GM18907 (cell line): Measurements from ENCODE around the gene PLEKHG1.

Source experiments
- ATAC-seq: cut with Tn5 transposase; IDR thresholded peaks from one replicate; pipeline ENCODE4 v1.9.1; 2021; ENCODE audit warnings: mild to moderate bottlenecking, moderate library complexity; ENCODE audit not compliant: unreplicated experiment

The PLEKHG1 gene

GRCh38 chr6:150588888-150589499 lies 10.7 kb upstream of the PLEKHG1 start:
- no peak for ATAC-seq

GRCh38 chr6:150589852-150590251 lies 9.8 kb upstream of the PLEKHG1 start:
- ATAC-seq, result no peak

- ATAC-seq, result no peak
These were observed 9.2 kb upstream of the PLEKHG1 start for GRCh38 chr6:150590446-150590845.

DNA sequence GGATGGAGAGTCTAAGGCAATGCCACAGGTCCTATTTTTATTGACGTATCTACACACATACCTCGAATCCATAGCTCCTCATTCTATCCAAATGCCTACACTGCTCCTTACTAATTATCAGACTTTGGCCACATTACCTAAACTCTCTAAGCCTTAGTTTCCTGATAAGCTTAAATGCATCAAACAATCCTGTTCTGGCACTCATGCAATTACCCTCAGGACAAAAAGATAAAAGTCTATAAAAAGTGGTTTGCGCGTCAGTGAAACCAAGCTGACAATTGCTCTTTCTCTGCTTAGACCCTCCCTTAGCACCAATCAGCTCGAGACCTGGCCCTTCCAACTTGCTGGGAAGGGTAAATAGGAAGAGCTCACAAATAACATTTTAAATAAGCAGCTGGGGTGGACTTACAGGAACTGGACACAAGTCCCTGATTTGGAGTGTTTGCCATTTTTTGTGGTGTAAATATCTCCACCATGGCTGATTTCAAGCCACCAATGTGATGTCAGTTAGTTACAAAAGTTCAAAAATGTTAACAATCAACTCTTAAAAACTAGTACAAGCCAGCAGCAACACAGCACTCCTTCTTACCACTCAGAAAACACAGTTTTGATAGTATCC lies 7.2 kb upstream of the PLEKHG1 start:
- ATAC-seq, result no peak

DNA sequence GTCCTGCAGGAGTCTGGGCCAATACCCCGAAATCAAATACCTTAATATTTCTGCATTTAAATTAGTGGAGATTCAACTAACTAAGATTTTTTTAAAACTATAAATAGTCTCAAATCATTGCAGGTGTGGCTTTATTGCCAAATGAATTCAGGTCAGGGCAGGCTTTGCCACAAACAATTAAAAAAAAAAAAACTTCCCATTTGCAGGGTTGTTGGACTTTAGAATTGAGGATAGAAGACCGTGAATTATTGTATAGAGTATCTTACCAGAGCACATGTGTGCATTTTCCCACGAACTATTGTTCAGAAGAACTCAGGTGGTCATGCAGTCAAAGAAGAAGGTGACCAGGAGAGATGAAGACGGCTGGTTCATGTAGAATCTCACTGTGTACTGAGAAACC lies 6.6 kb upstream of the PLEKHG1 start:
- ATAC-seq, result no peak

GRCh38 chr6:150596439-150596838 lies 3.2 kb upstream of the PLEKHG1 start:
- no peak for ATAC-seq

DNA sequence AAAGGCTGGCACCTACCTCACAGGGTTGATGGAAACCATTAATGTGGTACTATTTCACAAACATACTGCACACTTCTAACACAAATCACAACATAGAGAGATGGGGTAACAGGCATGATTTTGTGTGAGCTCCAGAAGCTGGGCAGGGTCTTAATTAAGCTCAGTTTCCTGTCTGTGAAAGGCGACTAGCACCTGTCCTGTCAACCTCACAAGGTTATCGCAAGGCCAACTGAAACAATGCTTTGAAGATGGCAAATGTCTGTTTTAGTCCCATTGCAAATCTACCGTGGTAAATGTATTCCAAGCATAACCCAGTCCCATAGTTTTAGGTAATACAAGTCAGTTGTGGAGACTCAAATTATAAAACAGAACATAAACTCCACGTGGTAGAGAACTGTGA lies 1.3 kb upstream of the PLEKHG1 start:
- ATAC-seq, result no peak

- no peak for ATAC-seq
These were observed 857 bp upstream of the PLEKHG1 start for GRCh38 chr6:150598858-150599198.

DNA sequence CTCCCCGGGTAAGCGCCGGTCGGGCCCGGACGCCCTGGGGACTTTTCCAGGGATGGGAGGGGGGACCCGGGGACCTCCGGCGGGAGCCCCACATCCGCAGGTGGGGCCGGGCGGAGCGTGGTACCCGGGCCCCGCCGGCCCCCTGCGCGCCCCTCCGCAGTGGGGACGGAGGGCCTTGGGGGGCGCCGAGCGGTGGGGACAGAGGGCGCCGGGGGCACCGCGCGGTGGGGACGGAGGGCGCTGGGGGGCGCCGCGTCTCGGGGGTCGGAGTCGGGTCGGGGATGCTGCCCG lies 270 bp downstream of the PLEKHG1 start:
- ATAC-seq, result no peak

GRCh38 chr6:150600301-150601017 lies 774 bp downstream of the PLEKHG1 start:
- ATAC-seq, result peak; percentile 75

DNA sequence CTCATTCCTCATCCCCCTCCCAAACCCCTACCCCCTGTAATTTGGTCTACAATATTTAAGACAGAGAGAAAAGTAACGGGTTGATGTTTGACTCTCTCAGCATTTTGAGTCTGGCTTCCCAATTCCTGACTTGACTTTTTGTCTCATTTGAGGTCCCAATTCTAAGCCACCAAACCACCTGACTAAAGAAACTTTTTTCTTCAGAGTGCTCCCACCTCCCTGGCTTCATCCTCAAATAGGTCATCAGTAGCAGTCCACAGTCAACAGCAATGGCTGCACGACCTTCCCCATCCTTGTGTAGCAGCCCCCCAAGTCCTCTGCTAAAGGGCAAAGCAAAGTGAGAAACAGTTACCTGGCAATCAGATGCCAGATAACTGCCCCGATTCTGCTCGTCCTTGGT lies 1.8 kb downstream of the PLEKHG1 start:
- ATAC-seq, result no peak

DNA sequence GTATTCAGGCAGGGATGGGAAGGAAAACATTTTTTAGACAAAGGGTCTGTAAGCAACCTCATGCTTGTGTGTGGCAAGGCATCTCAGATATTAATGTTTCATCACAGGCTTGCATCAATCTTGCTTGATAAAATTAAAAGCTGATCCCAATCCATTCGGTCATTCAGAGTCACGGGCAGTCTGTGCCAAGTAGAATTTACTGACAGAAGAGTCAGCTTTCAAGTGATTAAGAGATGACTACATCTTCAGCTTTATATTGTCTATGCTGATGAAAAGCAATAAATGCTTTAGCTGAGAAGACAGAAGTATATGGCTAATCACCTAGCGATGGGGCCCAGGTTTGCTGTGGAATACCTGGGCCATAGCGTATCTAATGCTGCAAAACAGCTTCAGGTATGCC lies 3.5 kb downstream of the PLEKHG1 start:
- no peak for ATAC-seq

DNA sequence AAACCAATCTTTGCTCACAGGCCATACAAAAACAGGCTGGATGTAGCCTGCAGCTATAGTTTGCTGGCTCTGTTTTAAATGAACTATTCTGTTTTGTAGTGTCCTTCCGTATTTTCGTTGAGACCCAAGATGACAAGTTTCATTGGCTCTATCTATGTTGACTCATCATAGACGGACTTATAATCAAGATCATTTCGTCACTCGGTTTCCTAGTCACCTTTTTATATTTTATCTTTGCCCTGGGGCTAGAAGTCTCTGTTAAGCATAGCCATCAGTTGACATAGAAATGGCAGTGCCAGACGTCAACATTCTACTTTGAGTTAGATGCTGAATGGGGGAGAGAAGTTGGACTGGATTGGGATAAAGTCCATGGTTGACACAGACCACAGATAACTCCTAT lies 4.8 kb downstream of the PLEKHG1 start:
- no peak for ATAC-seq

GRCh38 chr6:150605333-150605732 lies 5.6 kb downstream of the PLEKHG1 start:
- ATAC-seq, result no peak

GRCh38 chr6:150606168-150606591 lies 6.5 kb downstream of the PLEKHG1 start:
- ATAC-seq, result no peak

GRCh38 chr6:150606647-150607328 lies 7.1 kb downstream of the PLEKHG1 start:
- no peak for ATAC-seq

GRCh38 chr6:150607329-150607650 lies 7.6 kb downstream of the PLEKHG1 start:
- no peak for ATAC-seq

DNA sequence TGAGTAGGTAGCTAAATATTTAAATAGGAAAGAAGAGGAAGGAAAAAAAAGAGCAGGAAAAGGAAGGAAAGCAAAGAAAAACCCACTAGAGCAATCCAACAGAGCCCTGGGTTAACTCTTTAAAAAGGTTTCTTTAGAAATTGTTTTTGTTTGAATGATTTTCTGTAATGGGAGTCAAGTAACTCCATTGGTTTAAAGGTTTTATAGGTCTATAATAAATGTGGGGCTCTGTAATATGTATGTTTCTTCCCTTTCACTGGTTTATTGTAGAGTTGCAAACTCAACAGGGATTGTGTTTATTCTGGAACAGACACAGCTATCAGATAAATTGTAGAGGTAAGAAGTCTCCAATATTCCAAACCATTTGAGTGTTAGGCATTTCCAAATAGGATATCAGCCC lies 10.9 kb downstream of the PLEKHG1 start:
- no peak for ATAC-seq

DNA sequence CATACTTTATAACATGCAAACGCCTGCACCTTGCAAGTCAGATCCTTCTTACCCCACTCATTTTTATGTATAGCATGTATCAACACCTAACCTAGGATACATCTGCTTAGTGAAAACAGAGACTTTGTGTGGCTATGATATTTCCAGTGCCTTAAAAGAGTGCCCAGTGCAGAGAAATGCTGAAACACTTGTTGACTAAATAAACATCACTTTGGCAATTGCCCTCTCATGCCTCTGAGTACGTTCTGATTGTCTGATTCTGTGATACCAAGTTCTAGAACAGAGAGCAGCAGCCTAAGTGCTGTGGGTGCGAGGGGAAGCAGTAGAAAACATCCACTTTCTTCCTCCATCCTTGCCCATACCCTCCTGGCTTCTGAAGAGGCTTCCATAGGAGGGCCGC lies 13.6 kb downstream of the PLEKHG1 start:
- ATAC-seq, result no peak

DNA sequence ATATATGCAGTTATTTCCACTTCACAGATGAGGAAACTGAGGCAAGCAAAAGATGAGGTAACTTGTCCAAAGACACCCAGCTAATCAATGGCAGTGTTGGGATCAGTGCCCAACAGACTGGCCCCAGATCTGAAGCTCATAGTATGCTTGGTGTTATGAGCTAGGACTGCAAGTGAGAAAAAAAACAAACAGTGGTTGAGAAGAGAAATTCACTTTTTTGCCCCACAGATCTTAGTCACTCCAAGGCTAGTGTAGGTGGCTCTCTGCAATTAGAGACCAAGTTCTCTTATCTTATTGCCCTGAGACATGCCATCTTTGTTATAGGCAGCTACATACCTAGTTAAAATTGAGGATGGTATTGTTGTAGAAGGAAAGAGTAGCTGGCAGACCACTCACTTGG lies 16.3 kb downstream of the PLEKHG1 start:
- no peak for ATAC-seq

GRCh38 chr6:150616586-150616985 lies 16.9 kb downstream of the PLEKHG1 start:
- no peak for ATAC-seq

DNA sequence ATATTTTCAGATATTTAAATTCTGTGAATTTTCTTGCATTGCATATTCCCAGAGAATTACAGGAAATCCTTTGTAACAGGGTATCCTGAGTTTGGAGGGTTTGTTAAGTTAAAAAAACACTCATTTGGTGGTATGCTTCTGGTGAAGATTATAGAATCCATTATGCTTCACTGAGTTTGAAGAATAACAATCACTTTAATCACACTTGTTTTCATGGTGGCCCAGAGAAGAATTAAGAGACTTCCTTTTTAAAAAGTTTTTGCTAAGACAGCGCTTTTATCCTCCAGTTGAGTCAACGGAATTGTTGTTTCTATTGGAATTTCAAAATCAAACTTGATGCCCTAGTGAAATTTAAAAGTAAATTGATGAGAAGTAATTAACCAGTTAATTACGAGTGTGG lies 17.4 kb downstream of the PLEKHG1 start:
- ATAC-seq, result no peak
